Ishikawa (cell line): ENCODE results near the gene CLDN6.

Experiments
- CEBPB ChIP-seq: IDR thresholded peaks from 2 replicates; pipeline ENCODE4 v1.6.1; 2012
- EGR1 ChIP-seq: IDR thresholded peaks from 2 replicates; pipeline ENCODE4 v1.6.1; 2012
- EP300 ChIP-seq: IDR thresholded peaks from 2 replicates; pipeline ENCODE4 v1.6.1; 2012; ENCODE audit warnings: borderline replicate concordance
- MAX ChIP-seq: IDR thresholded peaks from 2 replicates; pipeline ENCODE4 v1.6.1; 2012
- RAD21 ChIP-seq: IDR thresholded peaks from 2 replicates; pipeline ENCODE4 v1.6.1; 2012; ENCODE audit warnings: low read depth
- REST ChIP-seq: IDR thresholded peaks from 2 replicates; pipeline ENCODE4 v1.6.1; 2012; ENCODE audit warnings: low read depth, mild to moderate bottlenecking
- TAF1 ChIP-seq: IDR thresholded peaks from 2 replicates; pipeline ENCODE4 v1.6.1; 2012; ENCODE audit warnings: low read depth, mild to moderate bottlenecking
- TCF12 ChIP-seq: IDR thresholded peaks from 2 replicates; pipeline ENCODE4 v1.6.1; 2012; ENCODE audit warnings: low read depth
- YY1 ChIP-seq: IDR thresholded peaks from 2 replicates; pipeline ENCODE4 v1.6.1; 2012; ENCODE audit warnings: low read depth

GRCh38 chr16:3062553-3062952 lies 44.6 kb upstream of the CLDN6 start:
- TF ChIP-seq MAX (no peak), TCF12 (no peak), EGR1 (no peak), TAF1 (no peak), REST (no peak), CEBPB (no peak), RAD21 (no peak), EP300 (no peak), YY1 (no peak)
